GM18508 (cell line): ENCODE measurements around the gene RPN2.

ENCODE experiments used
- ATAC-seq: cut with Tn5 transposase; IDR thresholded peaks from one replicate; pipeline ENCODE4 v1.9.1; 2021; ENCODE audit warnings: moderate number of reproducible peaks; ENCODE audit not compliant: insufficient read depth, unreplicated experiment

Gene RPN2

DNA sequence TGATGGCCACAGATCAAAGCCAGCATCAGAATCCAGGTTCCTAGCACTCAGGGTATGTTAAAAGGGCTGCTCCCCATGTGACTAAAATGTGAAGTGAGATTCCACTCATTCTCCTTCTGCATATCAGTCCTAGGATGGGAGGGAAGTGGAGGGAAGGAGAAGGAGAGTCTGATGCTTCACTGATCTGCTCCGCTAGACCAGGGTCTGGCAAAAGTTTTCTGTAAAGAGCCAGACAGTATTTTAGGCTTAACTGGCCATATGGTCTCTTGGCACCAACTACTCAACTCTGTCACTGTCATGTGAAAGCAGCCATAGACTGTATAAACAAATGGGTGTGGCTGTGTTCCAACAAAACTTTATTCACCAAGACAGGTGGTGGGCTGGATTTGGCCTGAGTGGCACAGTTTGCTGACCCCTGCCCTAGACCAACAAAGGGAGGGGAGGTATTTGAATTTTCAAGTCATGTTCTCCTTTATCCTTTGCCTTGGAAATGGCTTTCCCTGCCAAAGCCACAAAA is 59.9 kb downstream of the RPN2 start:
- no peak for ATAC-seq

DNA sequence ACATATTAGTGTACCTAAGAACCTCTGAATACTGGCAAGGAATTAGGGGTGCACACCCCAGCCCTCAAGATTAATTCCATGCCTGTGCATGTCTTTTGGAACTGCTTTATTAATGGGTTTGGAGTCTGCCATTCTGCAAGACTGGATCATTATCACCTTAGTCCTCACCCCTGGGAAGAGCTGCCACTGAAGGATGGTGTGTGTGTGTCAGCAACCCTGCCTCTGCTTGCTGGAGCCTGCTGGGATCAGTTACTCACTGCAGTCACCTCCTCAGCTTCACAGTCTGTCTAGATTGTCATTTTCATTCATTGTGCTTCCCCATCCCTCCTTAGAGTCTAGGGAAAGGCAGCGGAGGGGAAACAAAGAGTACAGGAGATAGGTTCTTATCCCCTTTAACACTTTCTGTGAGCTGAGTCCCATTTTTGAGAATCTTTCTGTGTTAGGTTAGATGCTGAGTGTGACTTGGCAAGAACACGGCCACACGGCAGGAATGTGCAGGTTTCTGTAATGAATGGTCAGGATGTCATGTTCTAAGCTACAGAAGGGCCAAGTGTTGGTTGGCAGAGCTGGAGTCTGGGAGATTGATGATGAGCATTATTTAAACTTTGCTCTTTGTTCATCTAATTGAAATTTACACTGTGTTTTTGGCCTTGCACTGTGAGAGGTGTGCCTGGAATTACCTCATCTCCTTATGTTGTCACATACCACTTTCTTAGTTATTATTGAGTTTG is 61.4 kb downstream of the RPN2 start:
- ATAC-seq = no peak

DNA sequence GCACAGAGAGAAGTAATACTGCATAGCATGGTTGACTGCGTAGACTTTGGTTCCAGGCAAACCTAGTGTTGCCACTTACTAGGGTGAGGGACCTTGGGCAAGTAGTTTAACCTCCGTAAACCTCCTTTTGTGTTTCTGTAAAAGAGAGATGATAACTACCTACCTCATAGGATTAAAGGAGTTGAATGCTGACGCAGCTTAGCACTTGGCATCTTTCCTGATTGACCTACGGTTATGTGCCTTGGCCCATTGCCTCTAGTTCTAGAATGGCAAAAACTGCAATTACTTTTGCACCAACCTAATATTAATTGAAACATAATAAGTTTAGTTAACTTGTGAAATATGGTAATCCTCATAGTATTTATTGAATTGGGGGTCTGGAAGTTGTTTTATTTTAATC is 63.4 kb downstream of the RPN2 start:
- ATAC-seq = no peak

GRCh38 chr20:37243076-37243936 is 64.2 kb downstream of the RPN2 start:
- ATAC-seq = no peak

DNA sequence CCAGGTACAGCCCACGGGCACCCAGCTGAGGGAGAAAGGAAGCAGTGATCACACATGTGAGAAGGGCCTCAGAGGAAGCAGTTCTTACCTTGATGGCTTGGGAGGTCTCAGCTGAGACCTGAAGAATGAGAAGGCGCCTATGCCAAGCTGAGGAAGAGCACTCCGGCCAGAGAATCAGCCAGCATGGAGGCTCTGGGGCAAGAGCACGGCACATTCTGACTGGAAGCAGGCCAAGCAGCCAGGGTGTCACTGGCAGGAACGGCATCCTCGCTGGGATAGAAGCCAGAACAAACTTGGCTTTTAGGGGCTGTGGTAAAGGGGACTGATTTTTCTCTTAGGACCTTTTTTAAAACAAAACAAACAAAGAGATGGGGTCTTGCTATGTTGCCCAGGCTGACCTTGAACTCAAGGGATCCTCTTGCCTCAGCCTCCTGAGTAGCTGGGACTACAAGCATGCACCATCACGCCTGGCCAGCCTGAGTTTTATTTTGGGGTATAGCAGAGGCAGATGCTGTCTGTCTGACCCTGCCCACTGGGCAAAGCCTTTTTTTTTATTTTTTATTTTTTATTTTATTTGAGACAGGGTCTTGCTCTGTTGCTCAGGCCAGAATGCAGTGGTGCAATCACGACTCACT is 64.9 kb downstream of the RPN2 start:
- ATAC-seq = no peak

DNA sequence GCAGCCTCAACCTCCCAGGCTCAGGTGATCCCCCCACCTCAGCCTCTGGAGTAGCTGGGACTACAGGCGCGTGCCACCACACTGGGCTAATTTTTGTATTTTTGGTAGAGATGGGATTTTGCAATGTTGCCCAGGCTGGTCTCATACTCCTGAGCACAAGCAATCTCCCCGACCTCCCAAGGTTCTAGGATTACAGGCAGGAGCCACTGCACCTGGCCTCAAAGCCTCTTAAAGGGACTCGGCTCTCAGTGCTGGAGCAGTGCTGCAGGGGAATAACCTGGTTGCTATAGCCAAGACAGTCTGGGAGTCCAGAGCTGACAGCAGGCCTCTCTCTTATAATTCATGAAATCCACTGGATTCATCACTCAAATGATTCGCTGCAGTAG is 65.4 kb downstream of the RPN2 start:
- ATAC-seq = no peak

- ATAC-seq = no peak
These were observed 66.4 kb downstream of the RPN2 start for GRCh38 chr20:37245216-37246150.

- no peak for ATAC-seq
These were observed 67.6 kb downstream of the RPN2 start for GRCh38 chr20:37246736-37247135.

GRCh38 chr20:37247547-37247946 is 68.4 kb downstream of the RPN2 start:
- no peak for ATAC-seq

- ATAC-seq = no peak
These were observed 70.2 kb downstream of the RPN2 start for GRCh38 chr20:37249304-37249703.

- ATAC-seq = no peak
These were observed 72.8 kb downstream of the RPN2 start for GRCh38 chr20:37251825-37252477.

DNA sequence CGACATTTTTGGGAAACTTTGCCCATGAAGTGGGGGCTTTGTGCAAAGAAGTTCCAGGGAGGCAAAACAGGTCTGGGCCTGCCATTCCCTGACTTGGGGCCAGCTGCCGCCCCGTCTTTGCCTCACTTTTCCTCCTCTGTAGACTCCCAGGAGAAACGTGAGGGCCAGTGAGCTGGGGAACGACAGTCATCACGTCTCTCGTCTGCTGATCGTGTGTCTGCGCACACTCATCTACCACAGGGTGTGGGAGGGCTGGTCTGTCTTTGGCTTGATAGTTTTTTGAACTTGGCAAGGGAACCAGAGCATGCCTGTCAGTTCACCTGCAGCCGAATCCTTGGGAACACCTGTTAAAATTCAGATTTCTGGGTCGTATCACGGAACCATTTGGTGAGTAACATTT is 74.0 kb downstream of the RPN2 start:
- no peak for ATAC-seq

- ATAC-seq = no peak
These were observed 75.2 kb downstream of the RPN2 start for GRCh38 chr20:37254114-37254878.

DNA sequence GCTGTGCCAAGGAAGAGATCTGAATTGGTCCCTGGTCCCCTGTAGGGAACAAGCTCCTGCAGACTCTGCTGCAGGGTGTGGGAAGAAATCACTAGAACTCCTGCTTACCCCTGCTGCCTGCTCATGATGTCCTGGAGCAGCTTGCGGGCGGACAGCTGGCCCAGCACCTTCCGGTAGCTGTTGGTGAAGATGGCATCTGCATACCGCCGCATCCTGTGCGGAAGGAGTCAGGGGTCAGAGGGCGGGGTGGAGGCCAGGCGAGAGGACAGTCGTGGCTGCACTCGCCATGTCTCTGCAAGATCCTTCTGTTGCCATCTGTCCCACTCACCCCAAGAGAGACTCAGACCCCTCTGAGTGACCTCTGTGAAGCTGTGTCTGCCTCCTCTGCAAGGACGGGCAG is 77.2 kb downstream of the RPN2 start:
- ATAC-seq = no peak

DNA sequence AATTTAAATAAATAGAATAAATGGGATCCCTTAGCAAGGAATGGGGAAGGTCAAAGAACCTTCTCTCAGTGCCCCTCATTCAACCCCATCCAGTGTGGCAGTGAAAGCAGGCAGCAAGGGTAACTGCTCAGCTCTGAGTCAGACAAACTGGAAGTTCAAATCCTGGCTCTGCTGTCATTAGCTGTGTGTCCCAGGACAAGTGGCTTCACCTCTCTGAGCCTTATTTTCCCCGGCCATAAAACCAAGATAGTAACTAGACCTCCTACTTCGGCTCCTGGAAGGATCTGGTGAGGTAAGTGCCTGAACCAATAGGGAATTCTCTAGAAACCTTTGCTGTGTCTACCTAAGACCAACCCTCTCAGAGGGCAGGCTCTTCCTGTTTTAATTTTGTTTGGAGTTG is 78.4 kb downstream of the RPN2 start:
- no peak for ATAC-seq

GRCh38 chr20:37257988-37258387 is 78.9 kb downstream of the RPN2 start:
- no peak for ATAC-seq

DNA sequence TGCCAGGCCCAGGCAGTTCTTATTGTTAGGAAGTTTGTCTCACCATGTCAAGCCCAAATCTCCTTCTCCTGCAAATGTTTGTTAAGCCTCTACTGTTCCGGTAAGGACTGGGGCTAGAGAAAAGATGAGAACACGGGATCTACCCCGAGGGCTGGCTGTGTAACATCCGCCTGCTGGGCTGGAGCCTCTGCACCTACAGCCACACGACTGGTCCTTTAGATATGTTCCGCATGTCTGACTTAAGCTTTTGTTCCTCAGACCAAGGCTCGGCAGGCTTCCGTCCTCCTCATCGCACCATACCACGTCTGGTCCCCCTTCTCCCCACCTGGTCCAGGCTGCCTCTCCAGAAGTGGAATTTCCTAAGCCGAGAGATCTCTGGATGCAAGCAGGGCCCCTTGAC is 79.9 kb downstream of the RPN2 start:
- ATAC-seq = no peak

- no peak for ATAC-seq
These were observed 80.7 kb downstream of the RPN2 start for GRCh38 chr20:37259865-37260264.

DNA sequence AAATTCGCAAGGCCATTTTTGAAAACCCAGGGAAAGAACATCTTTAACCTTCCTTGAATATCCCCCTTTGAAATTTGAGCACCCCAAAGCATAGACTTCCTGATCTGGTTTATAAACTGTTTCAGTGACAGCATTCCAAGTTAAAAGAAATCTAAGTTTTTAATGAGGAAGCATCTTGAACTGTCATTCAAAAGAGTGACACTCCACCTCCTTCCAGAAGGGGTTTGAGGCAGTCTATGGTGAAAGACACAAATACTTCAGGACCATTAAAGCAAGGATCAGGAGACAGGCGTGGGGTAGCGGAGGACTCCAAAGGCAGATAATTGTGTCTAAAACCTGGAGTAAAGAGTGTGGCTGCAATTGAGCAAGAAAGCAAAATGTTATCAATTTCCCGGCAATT is 81.8 kb downstream of the RPN2 start:
- ATAC-seq = no peak
